AG10803 (cell line): Measurements from ENCODE around the gene EPHB1.

Experiments used
- DNase-seq: peaks from one replicate; pipeline ENCODE4 v3.0.0; 2010; ENCODE audit warnings: low read depth
- H3K4me3 ChIP-seq: 2 replicates; pipeline ENCODE4 v1.5.1; 2011; ENCODE audit warnings: mild to moderate bottlenecking, low read length, control low read depth
- TF ChIP-seq, protein P1 (sequence below): conservative IDR thresholded peaks from 2 replicates; pipeline ENCODE4 v1.5.1; 2011; ENCODE audit warnings: mild to moderate bottlenecking, low read length, control low read depth, inconsistent platforms

The EPHB1 gene

DNA sequence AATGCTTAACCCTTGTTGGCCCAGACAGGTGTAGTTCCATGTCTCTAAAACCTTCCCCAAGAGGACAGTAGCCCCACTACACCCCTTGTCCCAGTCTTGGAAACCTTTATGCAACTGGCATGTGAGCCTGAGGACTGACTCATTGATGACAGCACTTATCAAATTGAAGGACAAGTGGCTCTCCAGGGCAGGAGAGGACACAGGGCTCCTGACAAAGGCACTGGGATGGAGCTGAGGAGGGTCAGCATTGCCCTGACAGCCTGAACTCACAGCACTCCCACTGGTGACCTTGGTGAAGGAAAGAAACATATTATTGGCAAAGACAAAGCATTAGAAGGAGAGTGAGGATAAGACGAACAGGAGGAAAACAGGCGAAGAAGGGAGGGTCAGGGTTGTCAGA, 139.9 kb downstream of the EPHB1 start:
- TF ChIP-seq, protein P1, sequence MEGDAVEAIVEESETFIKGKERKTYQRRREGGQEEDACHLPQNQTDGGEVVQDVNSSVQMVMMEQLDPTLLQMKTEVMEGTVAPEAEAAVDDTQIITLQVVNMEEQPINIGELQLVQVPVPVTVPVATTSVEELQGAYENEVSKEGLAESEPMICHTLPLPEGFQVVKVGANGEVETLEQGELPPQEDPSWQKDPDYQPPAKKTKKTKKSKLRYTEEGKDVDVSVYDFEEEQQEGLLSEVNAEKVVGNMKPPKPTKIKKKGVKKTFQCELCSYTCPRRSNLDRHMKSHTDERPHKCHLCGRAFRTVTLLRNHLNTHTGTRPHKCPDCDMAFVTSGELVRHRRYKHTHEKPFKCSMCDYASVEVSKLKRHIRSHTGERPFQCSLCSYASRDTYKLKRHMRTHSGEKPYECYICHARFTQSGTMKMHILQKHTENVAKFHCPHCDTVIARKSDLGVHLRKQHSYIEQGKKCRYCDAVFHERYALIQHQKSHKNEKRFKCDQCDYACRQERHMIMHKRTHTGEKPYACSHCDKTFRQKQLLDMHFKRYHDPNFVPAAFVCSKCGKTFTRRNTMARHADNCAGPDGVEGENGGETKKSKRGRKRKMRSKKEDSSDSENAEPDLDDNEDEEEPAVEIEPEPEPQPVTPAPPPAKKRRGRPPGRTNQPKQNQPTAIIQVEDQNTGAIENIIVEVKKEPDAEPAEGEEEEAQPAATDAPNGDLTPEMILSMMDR, result no peak
- no peak overlapping the region for H3K4me3 ChIP-seq
- no peak for DNase-seq

DNA sequence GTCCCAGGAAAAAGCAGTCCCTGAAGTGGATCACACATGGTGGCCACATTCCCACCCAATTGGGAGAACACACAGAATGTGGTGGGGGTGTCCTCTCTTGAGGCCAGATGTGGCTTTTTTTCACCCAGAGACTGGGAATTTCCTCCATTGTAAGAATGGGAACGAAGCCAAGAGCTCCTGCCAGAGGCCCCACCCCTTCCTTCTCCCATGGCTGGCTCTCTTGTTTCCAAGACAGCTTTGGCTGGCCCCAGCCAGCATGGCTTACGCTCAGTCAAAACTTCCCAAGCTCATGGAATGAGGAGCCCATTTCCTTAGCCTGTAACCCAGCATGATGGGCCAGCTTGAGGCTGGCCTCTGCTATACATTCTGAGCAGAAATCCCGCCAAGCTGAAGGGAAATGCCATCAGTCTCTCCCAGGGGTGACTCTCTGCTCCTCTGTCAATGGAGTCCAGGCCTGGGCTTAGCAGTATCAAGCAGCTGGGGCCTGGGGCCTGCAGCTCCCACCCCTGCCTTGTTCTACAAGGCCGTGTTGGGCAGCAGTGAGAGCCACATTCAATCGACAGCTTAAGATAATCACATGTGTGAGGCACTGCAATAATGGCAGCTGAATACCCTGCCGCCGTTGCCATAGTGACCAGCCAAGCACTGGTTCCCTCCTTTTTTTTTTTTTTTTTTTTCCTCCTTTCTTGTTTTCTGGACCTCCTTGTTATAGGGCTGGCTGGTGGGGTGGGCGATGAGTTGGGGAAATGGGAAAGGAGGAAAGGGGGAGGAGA, 142.4 kb downstream of the EPHB1 start:
- DNase-seq, result peak; percentile 13
- H3K4me3 ChIP-seq, result no peak overlapping the region

DNA sequence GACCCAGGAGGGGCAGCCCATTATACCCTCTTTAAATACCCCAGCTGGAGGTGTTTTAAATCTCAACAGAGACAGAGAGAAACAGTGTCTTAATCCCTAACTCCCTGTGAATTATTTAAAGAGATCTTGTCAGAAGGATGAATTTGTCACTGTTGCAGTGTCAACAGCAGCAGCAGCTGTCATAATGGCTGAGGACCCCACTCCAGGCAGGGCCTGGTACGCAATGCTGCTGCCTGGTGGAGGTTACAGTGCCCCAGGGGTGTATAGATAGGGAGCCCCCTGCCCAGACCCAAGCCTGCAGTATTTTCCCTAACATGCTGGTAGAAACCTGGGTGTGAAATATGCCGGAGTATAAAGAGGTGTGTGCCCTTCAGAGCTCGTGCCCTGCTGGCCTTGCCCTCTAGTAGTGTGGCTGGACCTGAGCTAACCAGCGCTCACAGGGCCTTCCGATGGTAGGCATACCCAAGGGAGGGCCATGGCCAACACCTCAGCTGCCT, 143.0 kb downstream of the EPHB1 start:
- DNase-seq, result no peak
- TF ChIP-seq, protein P1, result no peak
- no peak overlapping the region for H3K4me3 ChIP-seq

More for the DNA sequence above, 142.4 kb downstream of the EPHB1 start:
- TF ChIP-seq, protein P1, result no peak

DNA sequence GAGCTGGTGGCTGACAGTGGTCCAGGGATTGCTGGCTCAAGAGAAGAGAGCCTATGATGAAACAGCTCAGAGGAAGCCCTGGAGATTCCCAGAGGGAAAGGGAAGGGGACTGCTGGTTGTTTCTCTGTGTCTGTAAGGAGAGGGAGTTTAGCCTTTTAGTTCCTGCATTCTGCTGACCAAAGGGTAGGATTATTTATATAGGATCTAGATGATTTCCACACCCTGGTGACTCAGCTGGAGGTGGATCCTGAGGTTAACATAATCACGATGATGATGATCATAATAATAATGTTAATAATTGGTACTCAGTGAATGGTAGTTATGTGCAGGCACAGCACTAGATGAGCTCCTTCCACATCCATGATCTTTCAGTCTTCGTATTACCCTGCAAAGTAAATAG, 144.9 kb downstream of the EPHB1 start:
- DNase-seq, result peak; percentile 3
- TF ChIP-seq, protein P1, result no peak
- no peak overlapping the region for H3K4me3 ChIP-seq

DNA sequence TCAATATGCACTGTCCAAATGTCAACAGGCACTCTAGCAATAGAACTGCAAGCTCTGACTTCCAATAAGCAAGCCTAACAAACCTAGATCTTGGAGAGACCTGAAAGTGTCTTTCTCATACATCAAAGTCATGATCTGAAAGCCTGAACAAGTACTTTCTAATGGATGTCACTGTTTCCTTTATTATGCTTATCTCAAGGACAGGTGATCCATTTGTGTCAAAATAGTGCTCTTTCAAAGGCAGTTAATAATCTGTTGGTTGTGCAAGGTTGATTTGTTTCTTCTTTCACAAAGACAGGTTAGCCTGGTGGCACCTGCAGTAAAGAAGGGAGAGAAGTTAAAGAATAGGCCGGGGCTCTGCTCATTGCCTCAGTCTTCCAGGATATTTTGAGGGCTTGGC, 146.8 kb downstream of the EPHB1 start:
- no peak overlapping the region for H3K4me3 ChIP-seq
- DNase-seq, result no peak
- TF ChIP-seq, protein P1, result no peak

DNA sequence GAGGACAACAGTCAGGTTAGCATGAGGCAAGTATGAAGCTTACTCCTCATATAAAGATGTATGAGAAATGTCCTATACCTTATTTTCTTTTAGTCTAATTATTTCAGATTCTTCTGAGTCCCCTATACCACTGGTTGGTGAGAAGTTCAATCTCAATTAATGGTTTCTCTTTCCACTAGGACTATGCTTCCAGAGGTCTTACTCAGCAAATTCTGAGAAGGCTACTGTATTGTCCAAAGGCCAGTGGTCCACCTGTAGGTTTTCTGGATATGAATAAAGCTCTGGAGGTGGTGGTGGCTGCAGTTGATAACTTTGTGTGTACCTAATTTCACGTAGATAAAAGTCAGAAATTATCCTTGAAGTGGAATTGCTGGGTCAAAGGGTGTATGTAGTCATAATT, 149.4 kb downstream of the EPHB1 start:
- H3K4me3 ChIP-seq, result no peak overlapping the region
- no peak for DNase-seq
- TF ChIP-seq, protein P1, result no peak

DNA sequence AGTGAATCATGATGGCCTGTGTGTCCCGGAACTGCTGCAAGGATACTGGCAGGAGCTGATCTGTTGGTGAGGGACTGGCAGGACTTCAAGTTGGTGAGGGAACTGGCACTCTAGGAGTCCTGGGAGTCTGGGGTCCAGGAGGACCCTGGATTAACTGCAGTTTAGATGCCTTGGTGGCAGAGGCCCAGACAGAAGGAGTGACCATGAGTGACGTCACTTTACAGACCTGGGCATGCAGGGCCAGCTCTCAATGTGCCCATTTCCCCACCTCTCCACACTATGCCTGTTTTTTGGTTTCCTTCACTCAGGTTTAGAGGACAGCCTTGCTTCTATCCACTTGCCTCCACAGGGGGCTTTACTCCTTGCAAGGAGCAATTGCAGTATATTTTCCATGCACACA, 154.1 kb downstream of the EPHB1 start:
- H3K4me3 ChIP-seq, result no peak overlapping the region
- TF ChIP-seq, protein P1, result no peak
- no peak for DNase-seq
